Tibial nerve (tissue), 4 donors: ENCODE data around the gene ANO8.

Source experiments
- CTCF ChIP-seq, 5 experiments: fragments of 200-600 bp in 3 of 5; fragments of 450-650 bp in 2 of 5; sonication (generic) in 3 of 5; IDR thresholded peaks; one replicate each; pipeline ENCODE4 v1.5.1; 2016 to 2019; ENCODE audit warnings: antibody characterized with exemption in 5 of 5, mild to moderate bottlenecking in 3 of 5, moderate library complexity in 2 of 5
- EP300 ChIP-seq, 2 donors: sonication (generic); formaldehyde crosslinking; IDR thresholded peaks; one replicate each; pipeline ENCODE4 v1.6.1; 2017; ENCODE audit warnings: antibody characterized with exemption in 2 of 2, mild to moderate bottlenecking in 1 of 2

GRCh38 chr19:17303940-17304267 lies 30.8 kb downstream of the ANO8 start:
- TF ChIP-seq CTCF (IDR thresholded peaks at IDR 0.05) (no peak), EP300 (IDR thresholded peaks at IDR 0.05) (no peak)
